Left forelimb (tissue), 1 donor: ENCODE data around the gene IL1R2.

ENCODE experiments used
- DNase-seq: peaks from one replicate; pipeline ENCODE4 v3.0.0-alpha.2; 2018; ENCODE audit warnings: low spot score

IL1R2 gene, protein sequence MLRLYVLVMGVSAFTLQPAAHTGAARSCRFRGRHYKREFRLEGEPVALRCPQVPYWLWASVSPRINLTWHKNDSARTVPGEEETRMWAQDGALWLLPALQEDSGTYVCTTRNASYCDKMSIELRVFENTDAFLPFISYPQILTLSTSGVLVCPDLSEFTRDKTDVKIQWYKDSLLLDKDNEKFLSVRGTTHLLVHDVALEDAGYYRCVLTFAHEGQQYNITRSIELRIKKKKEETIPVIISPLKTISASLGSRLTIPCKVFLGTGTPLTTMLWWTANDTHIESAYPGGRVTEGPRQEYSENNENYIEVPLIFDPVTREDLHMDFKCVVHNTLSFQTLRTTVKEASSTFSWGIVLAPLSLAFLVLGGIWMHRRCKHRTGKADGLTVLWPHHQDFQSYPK

DNA sequence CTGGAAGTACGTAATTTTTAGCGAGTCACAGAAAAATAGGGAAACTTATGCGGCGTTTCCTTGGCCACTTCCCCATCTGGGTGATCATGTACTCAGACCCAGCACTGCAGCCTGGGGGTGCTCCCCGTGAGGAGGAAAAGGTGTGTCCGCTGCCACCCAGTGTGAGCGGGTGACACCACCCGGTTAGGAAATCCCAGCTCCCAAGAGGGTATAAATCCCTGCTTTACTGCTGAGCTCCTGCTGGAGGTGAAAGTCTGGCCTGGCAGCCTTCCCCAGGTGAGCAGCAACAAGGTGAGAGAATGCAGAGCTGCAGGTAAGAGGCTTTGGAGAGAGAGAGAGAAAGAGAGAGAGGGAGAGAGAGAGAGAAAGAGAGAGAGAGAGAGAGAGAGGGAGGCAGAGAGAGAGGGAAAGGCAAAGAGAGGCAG is at the start of gene IL1R2:
Gene IL1R2, plus strand, starts transcription at position 240 of the 425 bp plus-strand sequence. CDS start 16,616 bp downstream, outside the sequence.
- DNase-seq: no peak

DNA sequence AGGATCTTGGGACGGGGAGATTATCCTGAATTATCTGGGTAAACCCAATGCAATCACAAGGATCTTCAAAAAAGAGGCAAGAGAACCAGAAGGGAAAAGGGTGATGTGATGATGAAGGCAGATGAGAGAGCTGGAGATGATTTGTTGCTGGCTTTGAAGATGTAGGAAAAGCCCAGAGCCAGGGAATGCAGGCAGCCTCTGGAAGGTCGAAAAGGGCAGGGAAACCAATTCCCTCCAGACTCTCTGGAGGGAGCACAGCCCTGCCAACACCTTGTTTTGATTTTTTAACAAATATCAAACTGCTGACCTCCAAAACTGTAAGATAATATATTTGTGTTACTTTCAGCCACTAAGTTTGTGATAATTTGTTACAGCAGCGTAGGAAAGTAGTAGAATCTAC is 48.9 kb upstream of the IL1R2 start:
- DNase-seq: no peak

DNA sequence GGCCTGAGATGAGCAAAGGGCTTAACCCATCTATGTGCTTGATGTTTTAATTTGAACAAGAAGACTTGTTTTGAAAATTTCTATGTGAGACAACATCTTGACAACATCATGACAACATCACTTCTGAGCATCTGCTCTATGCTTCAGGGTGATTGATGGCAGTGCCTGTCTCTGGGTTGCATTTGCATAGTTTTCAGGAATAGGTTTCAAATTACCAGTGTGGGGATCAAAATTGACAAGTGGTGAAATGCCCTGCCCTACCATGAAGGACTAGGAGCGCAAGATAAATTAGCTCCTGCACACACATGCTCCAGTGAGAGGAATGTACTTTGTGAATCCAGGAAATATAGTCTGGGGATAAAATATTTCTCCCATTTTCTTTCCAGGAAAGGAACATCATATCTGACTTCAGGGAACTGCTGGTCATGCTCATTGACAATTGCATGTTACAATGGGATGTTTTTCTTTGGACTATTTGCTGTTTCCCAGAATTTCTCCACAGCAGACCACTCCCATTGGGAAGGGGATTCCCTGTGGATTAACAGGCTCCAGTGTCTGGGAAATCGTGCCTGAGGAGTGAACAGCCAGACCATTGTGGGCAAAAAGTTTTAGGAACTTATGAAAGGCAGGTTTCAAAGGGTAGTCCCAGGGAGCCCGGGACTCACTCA is 45.3 kb upstream of the IL1R2 start:
- DNase-seq: no peak

DNA sequence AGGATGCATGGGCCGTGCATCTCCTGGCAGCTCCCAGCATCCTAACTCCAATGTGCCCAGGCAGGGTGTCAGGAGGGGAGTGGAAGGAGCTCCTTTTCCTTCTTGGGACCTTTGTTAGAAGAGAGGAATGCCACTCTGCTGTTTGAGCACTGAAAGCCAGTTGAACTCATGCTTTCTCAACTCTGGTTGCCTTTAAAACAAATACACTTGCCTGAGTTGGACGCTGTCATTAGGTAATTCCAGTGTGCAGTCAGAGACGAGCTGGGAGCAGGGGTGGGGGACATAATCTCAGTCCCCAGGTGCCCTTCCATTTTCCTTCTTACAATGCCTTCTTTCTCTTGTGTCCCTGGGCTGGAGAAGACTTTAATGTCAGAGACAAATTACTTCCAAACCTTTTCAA is 44.4 kb upstream of the IL1R2 start:
- no peak for DNase-seq

DNA sequence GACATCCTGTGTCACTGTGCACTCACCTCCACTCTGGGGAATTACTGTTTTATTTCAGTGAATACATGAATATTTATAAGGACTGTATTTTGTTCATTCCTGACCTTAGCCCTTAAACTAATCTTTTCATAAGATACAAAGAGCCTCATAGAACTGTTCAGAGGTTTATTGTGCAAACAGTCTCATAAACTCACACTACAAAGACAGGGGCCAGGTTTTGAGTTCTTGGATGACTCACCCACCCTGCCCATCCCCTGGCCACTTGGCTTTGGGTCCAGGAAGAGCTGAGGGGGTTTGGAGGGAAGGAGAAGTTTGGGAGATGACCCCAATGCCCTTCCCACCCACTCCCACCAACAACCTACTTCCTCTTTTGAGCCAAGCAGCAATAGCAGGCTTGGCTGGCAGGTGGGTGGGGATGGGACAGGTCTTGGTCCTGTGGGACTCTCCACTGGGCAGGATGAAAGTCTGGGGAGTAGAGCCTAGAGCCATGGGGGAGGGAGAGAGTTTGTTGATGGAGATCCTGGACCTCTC is 43.1 kb upstream of the IL1R2 start:
- no peak for DNase-seq

DNA sequence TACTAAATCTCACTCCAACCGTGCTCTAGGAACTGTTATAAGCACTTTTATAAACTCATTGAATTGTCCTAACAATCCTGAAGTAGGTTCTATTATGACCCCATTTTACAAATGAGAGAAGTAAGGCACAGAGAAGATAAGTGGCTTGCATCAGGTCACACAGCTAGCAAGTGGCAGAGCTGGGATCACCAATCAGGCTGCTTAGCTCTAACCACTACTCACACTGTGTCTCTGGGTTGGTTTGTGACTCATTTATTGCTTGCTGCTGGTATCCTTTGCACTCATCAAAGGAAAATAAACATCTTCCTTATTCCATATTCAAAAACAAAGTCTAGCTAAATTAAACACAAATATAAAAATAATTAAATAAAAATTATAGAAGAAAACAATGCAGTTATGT is 42.5 kb upstream of the IL1R2 start:
- no peak for DNase-seq

DNA sequence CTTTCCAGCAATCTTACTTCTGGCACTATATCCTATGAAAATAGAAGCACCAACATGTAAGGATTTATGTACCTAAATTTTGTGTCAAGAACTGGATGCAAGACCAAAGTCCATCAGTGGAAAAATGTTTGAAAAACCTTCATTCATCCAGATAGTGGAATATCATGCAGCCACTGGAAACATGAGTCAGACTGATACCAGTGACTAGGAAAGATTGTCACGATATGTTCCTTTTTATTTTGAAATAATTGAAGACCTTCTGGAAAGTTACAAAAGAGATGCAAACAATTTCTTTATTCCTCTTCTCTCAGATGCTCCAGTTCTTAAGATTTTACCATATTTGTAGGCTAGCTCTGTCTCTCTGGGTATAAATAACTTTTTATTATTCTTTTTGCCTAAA is 40.5 kb upstream of the IL1R2 start:
- no peak for DNase-seq

DNA sequence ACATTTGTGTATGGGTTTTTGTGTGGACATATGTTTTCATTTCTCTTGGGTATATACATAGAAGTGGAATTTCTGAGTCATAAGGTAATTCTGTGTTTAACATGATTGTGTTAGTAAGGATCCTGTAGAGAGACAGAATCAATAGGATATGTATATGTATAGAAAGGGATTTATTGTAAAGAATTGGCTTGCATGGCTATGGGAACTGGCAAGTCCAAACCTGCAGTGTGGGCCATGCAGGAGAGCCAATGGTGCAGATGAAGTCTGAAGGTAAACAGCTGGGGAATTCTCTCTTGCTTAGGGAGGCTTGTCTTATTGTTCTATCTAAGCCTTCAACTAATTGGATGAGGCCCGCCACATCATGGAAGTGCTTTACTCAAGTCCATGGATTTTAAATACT is 39.2 kb upstream of the IL1R2 start:
- no peak for DNase-seq

DNA sequence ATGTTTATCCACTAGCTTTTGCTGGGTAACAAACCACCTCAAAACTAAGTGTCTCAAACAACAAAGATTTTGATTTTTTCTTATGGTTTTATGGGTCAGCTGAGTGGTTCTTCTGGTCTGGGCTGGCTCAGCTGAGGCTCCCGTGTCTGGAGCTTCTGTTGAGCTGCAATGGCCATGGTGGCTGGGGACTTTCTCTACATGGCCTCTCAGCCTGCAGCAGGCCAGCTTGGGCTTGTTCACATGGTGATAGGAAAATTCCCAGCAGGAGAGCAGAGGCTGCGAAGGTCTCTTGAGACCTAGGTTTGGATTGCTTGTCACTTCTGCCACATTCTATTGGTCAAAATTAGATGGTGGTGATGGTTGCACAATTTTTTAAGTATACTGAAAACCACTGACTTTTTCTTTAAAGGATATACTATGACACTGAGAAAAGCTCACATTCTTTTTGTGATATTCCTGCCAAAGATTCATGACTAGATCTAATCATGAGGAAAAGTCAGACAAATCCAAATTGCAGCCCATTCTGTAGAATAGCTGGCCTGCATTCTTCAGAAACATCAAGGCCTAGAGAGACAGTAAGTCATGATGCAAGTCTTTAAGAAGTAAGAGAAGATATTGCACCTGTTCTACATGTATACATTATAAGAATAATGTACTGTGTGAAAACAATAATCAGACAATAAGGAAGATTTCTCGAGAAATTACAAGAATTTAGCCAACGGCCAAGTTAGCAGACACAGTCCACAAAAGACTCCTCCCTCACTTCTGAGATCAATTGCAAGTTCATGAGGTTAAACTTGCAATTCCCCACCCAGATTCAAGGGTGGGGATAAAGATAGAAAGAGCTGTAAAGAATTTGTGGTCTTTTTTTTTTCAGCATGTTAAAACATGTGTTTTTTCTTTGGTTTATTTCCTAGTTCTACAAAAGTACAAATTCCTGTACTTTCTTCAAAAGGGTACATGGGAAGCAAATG is 35.0 kb upstream of the IL1R2 start:
- DNase-seq: no peak

DNA sequence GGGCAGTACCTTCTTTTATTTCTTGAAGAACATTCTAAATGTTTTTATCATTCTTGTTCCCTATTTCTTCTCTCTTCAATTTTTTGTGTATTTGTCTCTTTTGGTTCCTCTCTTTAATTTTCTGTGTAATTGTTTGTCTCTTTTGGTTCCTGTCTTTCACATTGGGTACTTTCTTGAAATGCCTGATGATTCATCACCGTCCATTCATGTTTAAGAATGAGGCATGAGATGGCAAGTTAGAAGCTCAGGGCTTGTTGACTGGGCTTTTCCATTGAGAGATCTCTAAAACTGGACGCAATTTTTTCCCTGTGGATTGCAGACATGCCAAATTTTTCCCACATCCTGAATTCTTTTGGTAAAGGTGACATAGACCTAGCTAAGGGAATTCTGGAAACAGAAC is 33.7 kb upstream of the IL1R2 start:
- no peak for DNase-seq

DNA sequence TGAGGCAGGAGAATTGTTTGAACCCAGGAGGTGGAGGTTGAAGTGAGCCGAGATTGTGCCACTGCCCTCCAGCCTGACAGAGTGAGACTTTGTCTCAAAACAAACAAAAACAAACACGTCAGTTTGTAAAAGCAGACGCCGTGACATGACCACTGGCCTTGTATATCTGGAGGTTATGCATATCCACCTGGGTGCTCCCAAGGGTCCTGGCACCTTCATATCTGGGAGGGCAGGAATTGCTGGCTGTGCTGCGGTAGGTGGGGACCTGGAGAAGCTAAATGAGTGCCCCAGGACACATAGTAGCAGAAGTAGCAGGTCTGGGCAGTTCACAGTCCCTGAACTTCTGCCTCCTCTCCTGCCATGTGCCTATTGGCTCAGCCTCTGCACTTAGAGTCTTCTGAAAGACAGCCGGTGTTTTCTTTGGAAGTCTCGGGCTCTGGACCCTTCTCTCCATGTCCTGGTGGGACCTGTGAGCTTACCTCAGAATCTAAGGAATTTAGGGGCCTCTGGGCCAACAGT is 30.9 kb upstream of the IL1R2 start:
- DNase-seq: no peak

DNA sequence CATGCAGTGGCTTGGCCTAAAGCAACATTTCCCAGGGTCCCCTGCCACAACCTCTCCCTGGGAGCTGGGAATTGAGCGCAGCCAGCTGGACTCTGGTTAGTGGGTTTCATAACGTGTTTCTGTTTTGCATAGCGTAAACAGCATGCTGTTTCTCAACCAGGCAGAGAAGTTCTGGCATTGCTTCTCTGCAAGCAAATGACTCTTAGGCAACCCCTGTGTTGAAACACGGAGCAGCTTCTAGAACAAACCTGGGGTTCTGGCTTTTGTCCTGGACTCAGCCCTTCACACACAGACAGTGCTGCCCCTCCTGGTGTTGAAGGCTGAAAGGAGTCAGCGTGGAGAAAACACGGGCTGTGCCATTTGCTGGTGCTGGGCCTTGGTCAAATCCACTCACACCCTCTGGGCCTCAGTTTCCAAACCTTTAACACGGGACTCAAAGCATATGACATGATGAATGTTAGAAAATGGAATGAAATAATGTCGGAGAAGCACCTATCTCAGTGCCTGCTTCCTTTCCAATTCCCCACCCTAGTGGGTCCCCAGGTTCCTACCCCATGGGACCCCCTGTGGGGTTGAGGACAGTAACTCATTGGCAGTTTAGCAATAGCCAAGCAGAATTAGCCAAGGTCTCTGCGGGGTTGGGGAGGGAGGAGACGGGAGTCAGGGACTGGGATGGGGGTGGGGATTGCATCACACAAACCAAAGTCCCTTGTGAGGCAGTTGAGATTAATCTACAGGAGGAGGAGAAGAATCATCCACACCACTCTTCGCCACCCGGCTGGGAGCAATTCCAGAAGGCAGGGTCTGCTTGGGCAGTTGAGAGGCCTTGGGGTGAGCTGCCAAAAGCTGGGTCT is 30.2 kb upstream of the IL1R2 start:
- no peak for DNase-seq

DNA sequence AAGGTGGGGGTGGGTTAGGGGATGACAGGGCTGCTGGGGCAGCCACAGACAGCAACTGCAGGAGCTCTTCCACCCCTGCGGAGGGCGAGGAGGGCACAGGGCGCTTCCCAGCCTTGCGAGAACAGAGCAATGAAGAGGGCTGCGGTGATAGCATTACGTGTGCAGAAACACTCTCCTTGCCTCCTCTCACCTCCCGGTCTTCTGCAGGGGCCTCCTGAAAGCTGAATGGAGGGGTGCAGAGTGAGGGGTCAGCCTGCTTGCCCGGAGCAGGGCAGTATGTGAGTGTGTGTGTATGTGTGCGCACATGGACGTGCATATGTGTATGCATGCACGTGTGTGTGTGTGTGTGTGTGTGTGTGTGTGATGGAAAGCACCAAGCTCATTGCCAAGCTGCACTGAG is 29.5 kb upstream of the IL1R2 start:
- DNase-seq: no peak

DNA sequence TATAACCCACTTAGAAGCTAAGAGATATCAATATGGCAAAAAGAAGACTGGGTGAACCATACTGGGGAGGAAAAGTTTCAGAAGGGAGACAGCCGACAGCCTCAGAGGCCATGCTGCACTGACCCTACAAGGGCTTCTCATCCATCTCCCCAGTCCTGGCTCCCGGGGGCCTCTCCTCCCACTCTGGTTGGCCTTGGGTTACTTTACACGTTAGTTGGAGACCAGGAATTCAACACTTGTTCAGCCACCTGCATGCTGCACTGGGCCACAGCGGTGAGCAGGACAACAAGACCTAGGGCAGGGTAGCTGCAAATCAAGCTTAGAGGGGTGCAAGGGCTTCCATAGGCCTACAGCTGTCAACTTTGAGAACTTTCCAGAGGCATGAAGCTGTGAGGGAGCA is 28.6 kb upstream of the IL1R2 start:
- DNase-seq: no peak

DNA sequence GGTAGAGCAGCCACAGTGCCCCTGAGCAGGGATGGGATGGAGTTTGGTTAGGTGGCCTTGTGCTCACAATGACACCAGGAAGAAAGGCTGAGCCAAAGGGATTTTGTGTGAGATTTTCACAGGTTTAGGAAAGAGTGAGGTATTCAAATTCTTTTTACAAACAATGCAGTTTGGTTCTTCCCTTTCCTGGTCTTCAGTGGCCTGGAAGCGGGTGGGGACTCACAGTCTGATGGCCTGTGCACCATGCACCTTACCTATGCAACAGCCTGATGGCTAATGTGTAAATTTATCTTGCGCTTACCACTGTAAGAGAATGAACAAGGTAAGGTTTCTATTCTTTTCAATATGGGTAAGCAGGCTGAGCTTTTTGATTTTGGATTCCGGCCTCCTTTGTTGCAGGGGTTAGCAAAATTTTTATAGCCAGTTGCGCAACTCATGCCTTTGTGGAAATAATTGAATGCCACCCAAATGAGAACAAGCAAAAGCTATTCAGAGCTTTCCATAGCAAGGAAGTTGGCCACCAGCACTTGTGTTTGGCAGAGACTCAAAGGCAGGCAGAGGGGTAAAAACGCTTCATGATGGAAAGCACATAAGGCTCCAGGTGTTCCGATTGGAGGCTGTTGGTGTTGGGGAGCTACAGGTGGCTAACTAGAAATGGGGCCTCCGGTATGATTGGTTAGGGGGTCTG is 23.8 kb upstream of the IL1R2 start:
- DNase-seq: no peak

DNA sequence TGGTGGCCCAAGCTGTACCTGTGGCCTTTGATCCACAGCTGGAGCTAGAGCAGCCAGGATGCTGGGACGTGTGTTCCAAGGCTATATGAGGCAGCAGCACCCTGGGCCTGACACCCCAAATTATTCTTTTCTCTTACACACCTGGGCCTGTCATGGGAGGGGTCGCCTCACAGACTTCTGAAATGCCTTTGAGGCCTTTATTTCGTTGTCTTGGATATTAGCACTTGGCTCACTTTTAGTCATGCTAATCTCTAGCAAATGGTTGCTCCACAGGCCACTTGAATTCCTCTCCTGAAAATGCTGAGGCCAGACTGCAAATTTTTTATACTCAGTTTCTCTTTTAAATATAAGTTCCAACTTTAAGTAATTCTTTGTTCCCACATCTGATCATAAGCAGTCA is 22.0 kb upstream of the IL1R2 start:
- no peak for DNase-seq

DNA sequence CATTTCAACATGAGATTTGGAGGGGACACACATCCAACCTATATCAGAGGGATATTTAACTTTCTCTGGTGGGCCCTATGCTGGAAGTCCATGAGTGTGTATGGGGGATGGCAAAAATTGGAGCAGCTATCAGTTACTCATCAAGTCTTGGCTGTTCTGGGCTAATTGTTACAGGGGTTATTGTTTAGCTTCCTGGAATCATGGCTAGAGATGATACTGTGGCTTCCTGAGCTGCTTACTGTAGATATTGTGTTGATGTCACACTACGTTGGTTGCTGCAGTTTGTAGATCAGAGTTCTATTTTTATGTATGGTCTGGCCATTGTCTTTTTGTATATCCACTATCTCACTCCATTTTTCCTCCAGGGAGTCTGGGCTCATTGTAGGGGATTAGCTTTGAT is 20.9 kb upstream of the IL1R2 start:
- no peak for DNase-seq

DNA sequence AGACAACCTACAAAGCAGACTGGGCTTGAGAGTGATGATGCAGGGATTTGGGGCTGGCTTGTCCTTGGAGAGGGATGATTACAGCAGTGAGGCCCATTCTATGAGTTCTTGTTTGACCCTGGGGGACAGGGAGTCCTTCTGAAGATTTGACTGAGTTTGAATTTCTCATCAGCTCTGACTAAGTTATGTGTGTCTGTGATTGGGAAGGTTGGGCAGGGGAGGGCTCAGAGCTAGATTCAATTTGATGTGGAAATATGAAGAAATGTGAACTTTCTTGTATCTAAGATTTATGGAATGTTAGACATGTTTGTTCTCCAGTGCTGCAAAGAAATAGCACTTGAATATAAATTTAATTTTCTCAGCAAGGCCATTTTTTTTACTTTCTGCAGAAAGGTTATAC is 19.9 kb upstream of the IL1R2 start:
- DNase-seq: no peak

DNA sequence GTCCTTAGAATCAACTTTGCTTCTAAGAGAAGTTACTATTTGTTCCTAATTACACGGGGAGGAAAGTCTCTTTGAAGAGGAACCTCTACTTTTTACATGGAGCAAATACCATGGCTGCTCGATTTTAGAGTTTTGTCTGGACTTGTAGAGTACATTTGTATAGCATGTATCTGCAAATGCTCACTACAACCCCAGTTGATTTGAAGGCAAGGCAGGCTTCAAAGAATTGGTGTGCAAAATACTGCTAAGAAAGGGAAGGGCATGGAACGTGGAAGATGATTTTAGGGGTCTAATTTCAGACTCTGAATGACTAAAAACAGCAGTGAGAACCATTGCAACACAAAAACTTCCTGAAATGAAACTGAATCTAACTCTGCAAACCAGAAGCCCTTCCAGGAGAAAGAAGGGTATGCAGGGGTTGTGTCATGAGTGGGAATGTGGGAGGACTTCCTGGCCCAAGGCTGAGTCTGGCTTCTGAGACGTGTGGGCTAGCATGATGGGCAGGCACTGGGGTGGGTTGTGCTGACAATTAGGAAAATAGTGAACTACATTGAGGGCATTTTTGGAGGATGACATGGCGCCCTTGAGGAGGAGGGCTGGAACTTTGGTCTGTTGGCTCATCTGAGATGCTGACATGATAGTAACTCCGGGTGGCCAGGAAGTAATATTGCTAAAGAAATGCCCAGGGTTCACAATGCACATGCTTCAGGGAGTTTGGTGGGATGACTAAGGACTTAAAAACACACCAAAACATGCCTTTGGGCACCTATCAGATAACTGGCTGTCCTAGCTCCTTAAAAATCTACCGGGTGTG is 18.9 kb upstream of the IL1R2 start:
- DNase-seq: no peak

DNA sequence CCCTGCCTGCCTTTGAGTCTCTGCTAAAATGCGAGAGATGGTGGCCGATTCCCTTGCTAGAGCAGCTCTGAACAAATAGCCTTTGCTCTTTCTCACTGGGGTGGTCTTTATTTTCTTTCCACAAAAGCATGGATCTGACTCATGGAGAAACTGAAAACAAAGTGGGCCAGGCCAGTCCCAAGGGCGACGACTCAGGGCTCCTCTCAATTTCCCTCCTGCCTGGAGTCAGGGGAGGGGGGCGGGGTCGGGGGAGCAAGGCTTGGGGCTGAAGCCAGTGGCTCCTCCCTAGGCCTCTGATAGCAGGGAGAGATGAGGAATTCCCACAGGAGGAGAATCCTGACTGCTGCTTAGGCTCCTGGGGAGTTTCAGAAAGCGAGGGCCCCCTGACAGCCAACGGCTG is 17.1 kb upstream of the IL1R2 start:
- DNase-seq: no peak
